IMR-90 (cell line): ENCODE data around the gene NAA10. TPM values are rescaled to one million over a fixed set of nuclear protein-coding genes. Genes with fewer than 3 reads are reported as not detected.

Source experiments
- ATAC-seq: fragments of 200-7000 bp; cut with Tn5 transposase; 2 replicates; pipeline ENCODE4 v1.9.1; 2020; ENCODE audit warnings: low read depth, mild to moderate bottlenecking, moderate library complexity
- BruUV-seq: library from RNA; stranded (reverse); fragments of 400-500 nt; replicated peaks from 2 replicates; lab custom pipeline; 2021; lab: Mats Ljungman, UMichigan
- CTCF ChIA-PET: fragments of 300-600 bp; formaldehyde crosslinking; extraction: SDS; loops from one replicate; lab custom pipeline; 2021; ENCODE audit warnings: antibody characterized with exemption; lab: Yijun Ruan, JAX
- POLR2A ChIA-PET: fragments of 300-600 bp; sonication (Branson Sonifier 250); formaldehyde crosslinking; loops from one replicate; lab custom pipeline; 2022; ENCODE audit warnings: antibody characterized with exemption; ENCODE audit not compliant: unreplicated experiment; lab: Charles Lee
- DNase-seq: peaks from one replicate; pipeline ENCODE4 v3.0.0; 2013
- H2AFZ ChIP-seq: replicated peaks from 2 replicates; pipeline ENCODE3; 2013; ENCODE audit warnings: low read length, mild to moderate bottlenecking; ENCODE audit not compliant: poor library complexity
- H2AK5ac ChIP-seq: 2 replicates; pipeline ENCODE4 v1.6.1; 2013; ENCODE audit warnings: low read depth, low read length, inconsistent platforms
- H2AK9ac ChIP-seq: replicated peaks from 2 replicates; pipeline ENCODE3; 2013; ENCODE audit warnings: mild to moderate bottlenecking, low read depth, low read length, moderate library complexity; ENCODE audit not compliant: poor library complexity
- H2BK120ac ChIP-seq: 2 replicates; pipeline ENCODE4 v1.6.1; 2013; ENCODE audit warnings: low read depth, low read length, inconsistent platforms
- H2BK15ac ChIP-seq: 3 replicates; pipeline ENCODE4 v1.6.1; 2013; ENCODE audit warnings: low read depth, low read length, inconsistent platforms
- H2BK20ac ChIP-seq: 2 replicates; pipeline ENCODE4 v1.6.1; 2013; ENCODE audit warnings: low read depth, mild to moderate bottlenecking, inconsistent platforms, low read length, moderate library complexity
- H2BK5ac ChIP-seq: 2 replicates; pipeline ENCODE4 v1.6.1; 2013; ENCODE audit warnings: mild to moderate bottlenecking, low read depth, low read length, inconsistent platforms; ENCODE audit not compliant: poor library complexity, severe bottlenecking
- H3K14ac ChIP-seq: replicated peaks from 2 replicates; pipeline ENCODE4 v1.6.1; 2013; ENCODE audit warnings: low read depth, low read length, inconsistent platforms
- H3K18ac ChIP-seq: 2 replicates; pipeline ENCODE4 v1.6.1; 2013; ENCODE audit warnings: low read depth, low read length, control low read depth
- H3K23ac ChIP-seq: 2 replicates; pipeline ENCODE4 v1.6.1; 2013; ENCODE audit warnings: low read depth, low read length, inconsistent platforms
- H3K27ac ChIP-seq: 2 replicates; pipeline ENCODE4 v1.5.1; 2013; ENCODE audit warnings: mild to moderate bottlenecking, control low read depth, low read length; ENCODE audit not compliant: insufficient read depth
- H3K27me3 ChIP-seq: 2 replicates; pipeline ENCODE4 v1.6.1; 2013; ENCODE audit warnings: low read length; ENCODE audit not compliant: control insufficient read depth, insufficient read depth
- H3K36me3 ChIP-seq: 2 replicates; pipeline ENCODE4 v1.6.1; 2013; ENCODE audit warnings: low read length, mixed read lengths; ENCODE audit not compliant: control insufficient read depth, insufficient read depth
- H3K4ac ChIP-seq: 2 replicates; pipeline ENCODE4 v1.6.1; 2013; ENCODE audit warnings: low read depth, low read length, inconsistent platforms
- H3K4me1 ChIP-seq: 2 replicates; pipeline ENCODE4 v1.6.1; 2013; ENCODE audit warnings: low read length, mixed read lengths; ENCODE audit not compliant: control insufficient read depth, insufficient read depth
- H3K4me2 ChIP-seq: 2 replicates; pipeline ENCODE4 v1.6.1; 2013; ENCODE audit warnings: low read depth, mild to moderate bottlenecking, control low read depth, low read length, moderate library complexity
- H3K4me3 ChIP-seq: 2 replicates; pipeline ENCODE4 v1.5.1; 2013; ENCODE audit warnings: low read depth, mild to moderate bottlenecking, control low read depth, low read length, moderate library complexity; ENCODE audit not compliant: insufficient read depth
- H3K56ac ChIP-seq: 2 replicates; pipeline ENCODE4 v1.6.1; 2013; ENCODE audit warnings: low read length, inconsistent platforms; ENCODE audit not compliant: insufficient read depth; ENCODE audit errors: extremely low read depth
- H3K79me1 ChIP-seq, 2 experiments: 2 replicates each; pipeline ENCODE4 v1.6.1; 2013; ENCODE audit warnings: low read length in 2 of 2, inconsistent platforms in 1 of 2, low read depth in 1 of 2
- H3K9ac ChIP-seq: 2 replicates; pipeline ENCODE4 v1.6.1; 2013; ENCODE audit warnings: low read depth, low read length, control low read depth
- H3K9me1 ChIP-seq: 2 replicates; pipeline ENCODE4 v1.6.1; 2013; ENCODE audit warnings: low read length, inconsistent platforms; ENCODE audit not compliant: insufficient read depth
- H3K9me3 ChIP-seq: 2 replicates; pipeline ENCODE4 v1.6.1; 2013; ENCODE audit warnings: low read length; ENCODE audit not compliant: control insufficient read depth, insufficient read depth
- H4K20me1 ChIP-seq: 2 replicates; pipeline ENCODE4 v1.6.1; 2013; ENCODE audit warnings: low read length, inconsistent platforms; ENCODE audit not compliant: insufficient read depth
- H4K5ac ChIP-seq: 2 replicates; pipeline ENCODE4 v1.6.1; 2013; ENCODE audit warnings: mild to moderate bottlenecking, low read depth, low read length, control low read depth
- H4K8ac ChIP-seq, 2 experiments: 2 replicates each; pipeline ENCODE4 v1.6.1; 2013; ENCODE audit warnings: low read depth in 2 of 2, low read length in 2 of 2, control low read depth in 1 of 2, inconsistent platforms in 1 of 2
- H4K91ac ChIP-seq: 2 replicates; pipeline ENCODE4 v1.6.1; 2013; ENCODE audit warnings: low read depth, low read length, inconsistent platforms; ENCODE audit not compliant: insufficient read depth
- CHD1 ChIP-seq: IDR thresholded peaks from 2 replicates; pipeline ENCODE4 v1.6.1; 2012; ENCODE audit warnings: low read depth, low read length, improper control_type of control experiment
- FOS ChIP-seq: fragments of 150-350 bp; IDR thresholded peaks from 2 replicates; pipeline ENCODE4 v1.6.1; 2016; ENCODE audit warnings: low read depth, low read length
- MAZ ChIP-seq: IDR thresholded peaks from 2 replicates; pipeline ENCODE4 v1.6.1; 2012; ENCODE audit warnings: low read depth, mild to moderate bottlenecking, low read length, improper control_type of control experiment, moderate library complexity, borderline replicate concordance
- POLR2A ChIP-seq: IDR thresholded peaks from 2 replicates; pipeline ENCODE4 v1.6.1; 2012; ENCODE audit warnings: mild to moderate bottlenecking, low read depth, low read length
- RCOR1 ChIP-seq: IDR thresholded peaks from 2 replicates; pipeline ENCODE4 v1.6.1; 2012; ENCODE audit warnings: mild to moderate bottlenecking, low read length, improper control_type of control experiment; ENCODE audit not compliant: insufficient replicate concordance
- WGBS, 2 experiments: methylation state at CpG; one replicate each; pipeline versions ENCODE4 v1.1.5 to v1.1.7; 2013; ENCODE audit warnings: missing lambda C conversion rate in 2 of 2; ENCODE audit not compliant: insufficient read length in 1 of 2; ENCODE audit errors: extremely low coverage in 2 of 2; 5-methylcytosine and 5-hydroxymethylcytosine counted together
- dilution Hi-C: fragments of 300-500 bp; cut with HindIII; formaldehyde crosslinking; loops from one replicate; pipeline ENCODE4 v1.14.3; 2018; ENCODE audit warnings: low sequenced_read_pairs; ENCODE audit not compliant: unreplicated experiment
- in situ Hi-C: fragments of 300-500 bp; cut with MboI; formaldehyde crosslinking; loops from 3 replicates; pipeline ENCODE4 v1.14.3; 2019; ENCODE audit warnings: low sequenced_read_pairs, inconsistent platforms, mixed read lengths
- intact Hi-C: fragments of 100-400 bp; cut with micrococcal nuclease; formaldehyde crosslinking; loops from 2 replicates; pipeline ENCODE4 v1.10.0; 2022
- polyA plus RNA-seq, 3 experiments: library from polyadenylated mRNA; depleted of rRNA; stranded (reverse); fragments of >200 nt; gene quantifications; 2 replicates each; pipeline ENCODE4 v1.2.3, GENCODE V29; 2012; ENCODE audit warnings: low replicate concordance in 1 of 3
- total RNA-seq: library from RNA; depleted of rRNA; stranded (reverse); fragments of >200 nt; gene quantifications from 2 replicates; pipeline ENCODE4 v1.2.3, GENCODE V29; 2012

The NAA10 gene
- total and polyA plus RNA-seq, 2 of the 4 experiments (the other 2 are of a cell fraction), result 98.6 to 172 TPM

DNA sequence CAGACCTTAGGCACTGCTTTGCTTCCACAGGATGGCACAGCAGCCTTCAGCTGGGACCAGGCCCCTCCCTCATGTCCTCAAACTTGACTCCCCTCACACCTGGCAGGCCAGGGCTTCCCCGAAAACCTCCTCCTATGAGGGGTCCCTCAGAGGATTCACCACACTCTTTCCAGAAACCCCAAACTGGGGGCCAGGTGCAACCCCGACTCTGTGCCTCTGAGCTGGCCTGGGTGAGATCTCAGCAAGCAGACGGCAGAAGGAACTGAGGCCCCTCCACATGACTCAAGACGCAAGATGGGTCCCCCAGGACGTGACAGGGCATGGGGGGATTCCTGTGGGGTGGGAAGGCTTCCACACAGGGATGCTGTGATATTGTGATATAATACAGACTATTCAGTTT lies 30.6 kb upstream of the NAA10 start:
- Histone ChIP-seq H2AFZ (no peak overlapping the region), H3K4me1 (peaks cover 18% of the 10 kb centered on the region), H2BK20ac (no peak overlapping the region), H3K9ac (no peak overlapping the region), H3K27ac (no peak overlapping the region), H3K4me3 (no peak overlapping the region), H3K27me3 (no peaks in the 10 kb centered on the region), H3K9me3 (no peaks in the 10 kb centered on the region), H3K56ac (no peak overlapping the region), H2AK9ac (no peak overlapping the region), H3K36me3 (peaks cover 33% of the 10 kb centered on the region), H3K79me1 (peaks cover 5 to 22% of the 10 kb centered on the region in 2 experiments; a peak in 3 of 4 replicates), H2BK120ac (no peak overlapping the region), H3K23ac (no peak overlapping the region), H3K18ac (no peak overlapping the region), H3K4me2 (no peak overlapping the region), H4K5ac (no peak overlapping the region), H2AK5ac (no peak overlapping the region), H3K9me1 (peaks cover 9% of the 10 kb centered on the region; the same call in 1 of the 2 replicates), H3K14ac (no peak overlapping the region), H4K91ac (no peak overlapping the region), H2BK15ac (no peak overlapping the region), H4K8ac (no peak overlapping the region), H4K20me1 (peaks cover 76% of the 10 kb centered on the region), H2BK5ac (no peak overlapping the region), H3K4ac (no peak overlapping the region)
- ATAC-seq (no peak), DNase-seq (no peak)
- in situ Hi-C loops, result loop anchor here (10.0 kb wide), 1 partner anchor 201 kb away; the partner anchor contains the start of gene PLXNB3
- WGBS, 2 experiments, result no CpG with 5 or more reads among the region's 5 CpGs
- no TSS peak for BruUV-seq
- dilution Hi-C loops, result no loop called here
- POLR2A ChIA-PET, result no interaction called here
- CTCF ChIA-PET, result no interaction called here
- intact Hi-C loops, result no loop called here
- no peak for TF ChIP-seq RCOR1
- no peak for TF ChIP-seq MAZ
- no peak for TF ChIP-seq FOS
- no peak for TF ChIP-seq POLR2A
- no peak for TF ChIP-seq CHD1
